Mesendoderm (in vitro differentiated cells): ENCODE results near the gene SLC7A9.
"Not testable (repeated sequence)": the region's sequence is repeated elsewhere in the genome, so short reads cannot be mapped to it uniquely, and the experiment has no call there.

Source experiments
- DNase-seq: peaks from one replicate; pipeline ENCODE4 v3.0.0; 2013
- H2AK5ac ChIP-seq: 2 replicates; pipeline ENCODE4 v1.6.1; 2013; ENCODE audit warnings: low read length, inconsistent platforms
- H2BK120ac ChIP-seq: 2 replicates; pipeline ENCODE4 v1.6.1; 2013; ENCODE audit warnings: low read depth, mild to moderate bottlenecking, low read length, moderate library complexity, mixed read lengths
- H2BK15ac ChIP-seq: replicated peaks from 2 replicates; pipeline ENCODE4 v1.6.1; 2013; ENCODE audit warnings: low read depth, mild to moderate bottlenecking, moderate library complexity
- H2BK5ac ChIP-seq: 2 replicates; pipeline ENCODE4 v1.6.1; 2013; ENCODE audit warnings: low read length, inconsistent platforms
- H3K18ac ChIP-seq: 2 replicates; pipeline ENCODE4 v1.6.1; 2013; ENCODE audit warnings: mild to moderate bottlenecking, low read length, mixed read lengths
- H3K23ac ChIP-seq: one replicate; pipeline ENCODE4 v1.6.1; 2013; ENCODE audit warnings: low read length
- H3K27ac ChIP-seq: 2 replicates; pipeline ENCODE4 v1.5.1; 2013; ENCODE audit warnings: low read depth, mild to moderate bottlenecking, inconsistent platforms, low read length, moderate library complexity
- H3K27me3 ChIP-seq: 2 replicates; pipeline ENCODE4 v1.6.1; 2013; ENCODE audit warnings: low read length, control low read depth, mild to moderate bottlenecking, inconsistent platforms; ENCODE audit not compliant: insufficient read depth, poor library complexity
- H3K36me3 ChIP-seq: 2 replicates; pipeline ENCODE4 v1.6.1; 2013; ENCODE audit warnings: low read length, inconsistent platforms; ENCODE audit not compliant: control insufficient read depth, insufficient read depth
- H3K4ac ChIP-seq: one replicate; pipeline ENCODE4 v1.6.1; 2013; ENCODE audit warnings: low read depth, mild to moderate bottlenecking, low read length, moderate library complexity
- H3K4me1 ChIP-seq: 2 replicates; pipeline ENCODE4 v1.6.1; 2013; ENCODE audit warnings: low read depth, low read length, inconsistent platforms; ENCODE audit not compliant: control insufficient read depth
- H3K4me2 ChIP-seq: 2 replicates; pipeline ENCODE4 v1.6.1; 2013; ENCODE audit warnings: low read length
- H3K4me3 ChIP-seq: 2 replicates; pipeline ENCODE4 v1.5.1; 2013; ENCODE audit warnings: mild to moderate bottlenecking, low read length
- H3K56ac ChIP-seq: one replicate; pipeline ENCODE4 v1.6.1; 2013; ENCODE audit warnings: low read length
- H3K79me1 ChIP-seq: 2 replicates; pipeline ENCODE4 v1.6.1; 2013; ENCODE audit warnings: low read length, inconsistent platforms
- H3K79me2 ChIP-seq: 2 replicates; pipeline ENCODE4 v1.6.1; 2013; ENCODE audit warnings: mild to moderate bottlenecking, low read length; ENCODE audit not compliant: control insufficient read depth, insufficient read depth
- H3K9ac ChIP-seq: 2 replicates; pipeline ENCODE4 v1.6.1; 2013; ENCODE audit warnings: low read length, inconsistent platforms
- H4K5ac ChIP-seq: one replicate; pipeline ENCODE4 v1.6.1; 2013; ENCODE audit warnings: low read length
- H4K8ac ChIP-seq: one replicate; pipeline ENCODE4 v1.6.1; 2013; ENCODE audit warnings: low read depth, mild to moderate bottlenecking, control low read depth, low read length, moderate library complexity
- WGBS: extraction: QIAGEN DNeasy Blood & Tissue Kit; methylation state at CpG from one replicate; pipeline ENCODE4 v1.1.7; 2013; ENCODE audit warnings: low lambda C conversion rate, missing lambda C conversion rate; ENCODE audit not compliant: insufficient coverage; ENCODE audit errors: extremely low coverage; 5-methylcytosine and 5-hydroxymethylcytosine counted together

The SLC7A9 gene

GRCh38 chr19:32870981-32871451, 1.4 kb upstream of the SLC7A9 start:
- Histone ChIP-seq H3K18ac (no peak overlapping the region), H4K8ac (no peak overlapping the region), H4K5ac (no peak overlapping the region), H3K56ac (no peak overlapping the region), H3K4me3 (no peak overlapping the region), H3K79me1 (no peaks in the 10 kb centered on the region), H3K23ac (no peak overlapping the region), H2BK15ac (no peak overlapping the region), H3K79me2 (no peaks in the 10 kb centered on the region), H3K9ac (no peak overlapping the region), H3K4me1 (no peaks in the 10 kb centered on the region), H3K4me2 (no peak overlapping the region), H3K27me3 (no peaks in the 10 kb centered on the region), H3K27ac (no peak overlapping the region), H2BK120ac (no peak overlapping the region), H2BK5ac (no peak overlapping the region), H3K36me3 (no peaks in the 10 kb centered on the region), H3K4ac (no peak overlapping the region), H2AK5ac (no peak overlapping the region)
- no peak for DNase-seq
- no CpG with 5 or more reads among the region's 12 CpGs for WGBS

- H2BK5ac ChIP-seq = no peak overlapping the region
- no peak overlapping the region for H3K9ac ChIP-seq
- H3K4me3 ChIP-seq = no peak overlapping the region
- H2BK15ac ChIP-seq = no peak overlapping the region
- no peaks in the 10 kb centered on the region for H3K79me2 ChIP-seq
- H2BK120ac ChIP-seq = no peak overlapping the region
- H3K27me3 ChIP-seq = no peaks in the 10 kb centered on the region
- no peak overlapping the region for H4K8ac ChIP-seq
- peak overlapping the region; percentile 46 for H3K56ac ChIP-seq
- no peak overlapping the region for H4K5ac ChIP-seq
- H3K4me2 ChIP-seq = no peak overlapping the region
- H3K4me1 ChIP-seq = no peaks in the 10 kb centered on the region
- H3K36me3 ChIP-seq = no peaks in the 10 kb centered on the region
- H3K18ac ChIP-seq = no peak overlapping the region
- H3K27ac ChIP-seq = no peak overlapping the region
- H2AK5ac ChIP-seq = no peak overlapping the region
- WGBS = no CpG with 5 or more reads among the region's 18 CpGs
- no peak overlapping the region for H3K4ac ChIP-seq
- DNase-seq = peak; percentile 55
- H3K79me1 ChIP-seq = no peaks in the 10 kb centered on the region
- H3K23ac ChIP-seq = no peak overlapping the region
Observed at GRCh38 chr19:32869966-32870573, 503 bp upstream of the SLC7A9 start.

- no peak overlapping the region for H3K4me3 ChIP-seq
- no peak overlapping the region for H3K4ac ChIP-seq
- no peak for DNase-seq
- H2BK15ac ChIP-seq = no peak overlapping the region
- no peaks in the 10 kb centered on the region for H3K36me3 ChIP-seq
- H4K8ac ChIP-seq = no peak overlapping the region
- WGBS = no CpG with 5 or more reads among the region's 19 CpGs
- no peak overlapping the region for H3K56ac ChIP-seq
- H2BK5ac ChIP-seq = no peak overlapping the region
- H3K27ac ChIP-seq = no peak overlapping the region
- H3K4me2 ChIP-seq = no peak overlapping the region
- no peak overlapping the region for H2BK120ac ChIP-seq
- no peaks in the 10 kb centered on the region for H3K4me1 ChIP-seq
- H3K23ac ChIP-seq = no peak overlapping the region
- no peak overlapping the region for H4K5ac ChIP-seq
- H3K79me2 ChIP-seq = no peaks in the 10 kb centered on the region
- no peak overlapping the region for H3K9ac ChIP-seq
- no peak overlapping the region for H3K18ac ChIP-seq
- H3K79me1 ChIP-seq = no peaks in the 10 kb centered on the region
- no peak overlapping the region for H2AK5ac ChIP-seq
- H3K27me3 ChIP-seq = no peaks in the 10 kb centered on the region
Observed at GRCh38 chr19:32868206-32868950, 1.2 kb downstream of the SLC7A9 start.

GRCh38 chr19:32867436-32867835, 2.1 kb downstream of the SLC7A9 start:
- H3K79me2 ChIP-seq, H3K36me3 ChIP-seq, H3K79me1 ChIP-seq, H3K4me2 ChIP-seq, DNase-seq, H3K27ac ChIP-seq, H3K23ac ChIP-seq, H3K18ac ChIP-seq, H2BK15ac ChIP-seq, H2BK120ac ChIP-seq, H3K4me3 ChIP-seq, H3K4me1 ChIP-seq, H3K56ac ChIP-seq, H3K27me3 ChIP-seq, H3K9ac ChIP-seq, H4K8ac ChIP-seq, H2AK5ac ChIP-seq, H4K5ac ChIP-seq, H3K4ac ChIP-seq, H2BK5ac ChIP-seq: not testable (repeated sequence)
- WGBS = no CpG with 5 or more reads among the region's 9 CpGs

- Histone ChIP-seq H2AK5ac (no peak overlapping the region), H3K79me1 (no peaks in the 10 kb centered on the region), H3K4me1 (no peaks in the 10 kb centered on the region), H3K27ac (no peak overlapping the region), H3K36me3 (no peaks in the 10 kb centered on the region), H4K5ac (no peak overlapping the region), H2BK5ac (no peak overlapping the region), H2BK15ac (no peak overlapping the region), H3K9ac (no peak overlapping the region), H3K18ac (no peak overlapping the region), H3K27me3 (no peaks in the 10 kb centered on the region), H2BK120ac (no peak overlapping the region), H3K4me2 (no peak overlapping the region), H4K8ac (no peak overlapping the region), H3K79me2 (no peaks in the 10 kb centered on the region), H3K4me3 (no peak overlapping the region), H3K4ac (no peak overlapping the region), H3K56ac (no peak overlapping the region), H3K23ac (no peak overlapping the region)
- WGBS = no CpG with 5 or more reads among the region's 12 CpGs
- DNase-seq = peak; percentile 13
Observed at GRCh38 chr19:32866564-32867265, 2.9 kb downstream of the SLC7A9 start.
